Measurements from ENCODE around the gene DHX57.

- TF ChIP-seq, protein P1, sequence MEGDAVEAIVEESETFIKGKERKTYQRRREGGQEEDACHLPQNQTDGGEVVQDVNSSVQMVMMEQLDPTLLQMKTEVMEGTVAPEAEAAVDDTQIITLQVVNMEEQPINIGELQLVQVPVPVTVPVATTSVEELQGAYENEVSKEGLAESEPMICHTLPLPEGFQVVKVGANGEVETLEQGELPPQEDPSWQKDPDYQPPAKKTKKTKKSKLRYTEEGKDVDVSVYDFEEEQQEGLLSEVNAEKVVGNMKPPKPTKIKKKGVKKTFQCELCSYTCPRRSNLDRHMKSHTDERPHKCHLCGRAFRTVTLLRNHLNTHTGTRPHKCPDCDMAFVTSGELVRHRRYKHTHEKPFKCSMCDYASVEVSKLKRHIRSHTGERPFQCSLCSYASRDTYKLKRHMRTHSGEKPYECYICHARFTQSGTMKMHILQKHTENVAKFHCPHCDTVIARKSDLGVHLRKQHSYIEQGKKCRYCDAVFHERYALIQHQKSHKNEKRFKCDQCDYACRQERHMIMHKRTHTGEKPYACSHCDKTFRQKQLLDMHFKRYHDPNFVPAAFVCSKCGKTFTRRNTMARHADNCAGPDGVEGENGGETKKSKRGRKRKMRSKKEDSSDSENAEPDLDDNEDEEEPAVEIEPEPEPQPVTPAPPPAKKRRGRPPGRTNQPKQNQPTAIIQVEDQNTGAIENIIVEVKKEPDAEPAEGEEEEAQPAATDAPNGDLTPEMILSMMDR (IDR thresholded peaks at IDR 0.05), result no peak
- TF ChIP-seq POLR2AphosphoS5 (IDR thresholded peaks at IDR 0.05) (no peak), POLR2A (IDR thresholded peaks at IDR 0.05) (no peak)
Observed at GRCh38 chr2:38889575-38889974, 13.8 kb upstream of the DHX57 start, which contains the start of gene ARHGEF33.
